Effector memory CD4-positive, alpha-beta T cell (primary cell): ENCODE results near the gene MAST1.

Experiments
- DNase-seq, 3 donors: peaks; one replicate each; pipeline ENCODE4 v3.0.0-alpha.2; 2020
- H3K27ac ChIP-seq: 2 replicates; pipeline ENCODE4 v1.7.0; 2013; ENCODE audit warnings: mild to moderate bottlenecking, low read length, moderate library complexity; ENCODE audit not compliant: insufficient read depth, poor library complexity, severe bottlenecking
- H3K27me3 ChIP-seq: replicated peaks from 2 replicates; pipeline ENCODE4 v1.7.0; 2013; ENCODE audit warnings: mild to moderate bottlenecking, low read length; ENCODE audit not compliant: insufficient read depth, control insufficient read depth, poor library complexity, severe bottlenecking
- H3K36me3 ChIP-seq: 2 replicates; pipeline ENCODE4 v1.7.0; 2013; ENCODE audit warnings: mild to moderate bottlenecking, low read length, moderate library complexity; ENCODE audit not compliant: control insufficient read depth, insufficient read depth
- H3K4me1 ChIP-seq: 2 replicates; pipeline ENCODE4 v1.7.0; 2013; ENCODE audit warnings: low read length, mild to moderate bottlenecking; ENCODE audit not compliant: control insufficient read depth, insufficient read depth, poor library complexity, severe bottlenecking
- H3K4me3 ChIP-seq: 2 replicates; pipeline ENCODE4 v1.7.0; 2013; ENCODE audit warnings: low read length, low read depth, mild to moderate bottlenecking; ENCODE audit not compliant: insufficient read depth, poor library complexity, severe bottlenecking
- H3K9me3 ChIP-seq: 2 replicates; pipeline ENCODE4 v1.7.0; 2013; ENCODE audit warnings: mild to moderate bottlenecking, low read length, moderate library complexity; ENCODE audit not compliant: control insufficient read depth

MAST1 gene

DNA sequence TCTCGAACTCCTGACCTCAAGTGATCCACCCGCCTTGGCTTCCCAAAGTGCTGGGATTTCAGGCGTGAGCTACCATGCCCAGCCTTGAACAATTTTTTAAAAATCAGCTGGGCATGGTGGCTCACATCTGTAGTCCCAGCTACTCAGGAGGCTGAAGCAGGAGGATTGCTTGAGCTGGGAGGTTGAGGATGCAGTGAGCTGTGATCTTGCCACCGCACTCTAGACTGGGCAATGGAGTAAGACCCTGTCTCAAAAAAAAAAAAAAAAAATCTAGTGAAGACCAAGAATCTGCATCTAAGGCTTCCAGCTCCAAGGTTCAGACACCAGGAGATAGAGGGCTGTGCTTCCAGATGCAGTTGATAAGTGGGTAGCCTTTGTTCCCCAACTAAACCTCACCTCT is 25.8 kb downstream of the MAST1 start:
- DNase-seq = no peak
- no peak overlapping the region for H3K4me3 ChIP-seq
- H3K9me3 ChIP-seq = no peaks in the 10 kb centered on the region
- H3K4me1 ChIP-seq = peaks cover 11% of the 10 kb centered on the region
- H3K36me3 ChIP-seq = no peaks in the 10 kb centered on the region
- H3K27me3 ChIP-seq = no peaks in the 10 kb centered on the region
- no peak overlapping the region for H3K27ac ChIP-seq

DNA sequence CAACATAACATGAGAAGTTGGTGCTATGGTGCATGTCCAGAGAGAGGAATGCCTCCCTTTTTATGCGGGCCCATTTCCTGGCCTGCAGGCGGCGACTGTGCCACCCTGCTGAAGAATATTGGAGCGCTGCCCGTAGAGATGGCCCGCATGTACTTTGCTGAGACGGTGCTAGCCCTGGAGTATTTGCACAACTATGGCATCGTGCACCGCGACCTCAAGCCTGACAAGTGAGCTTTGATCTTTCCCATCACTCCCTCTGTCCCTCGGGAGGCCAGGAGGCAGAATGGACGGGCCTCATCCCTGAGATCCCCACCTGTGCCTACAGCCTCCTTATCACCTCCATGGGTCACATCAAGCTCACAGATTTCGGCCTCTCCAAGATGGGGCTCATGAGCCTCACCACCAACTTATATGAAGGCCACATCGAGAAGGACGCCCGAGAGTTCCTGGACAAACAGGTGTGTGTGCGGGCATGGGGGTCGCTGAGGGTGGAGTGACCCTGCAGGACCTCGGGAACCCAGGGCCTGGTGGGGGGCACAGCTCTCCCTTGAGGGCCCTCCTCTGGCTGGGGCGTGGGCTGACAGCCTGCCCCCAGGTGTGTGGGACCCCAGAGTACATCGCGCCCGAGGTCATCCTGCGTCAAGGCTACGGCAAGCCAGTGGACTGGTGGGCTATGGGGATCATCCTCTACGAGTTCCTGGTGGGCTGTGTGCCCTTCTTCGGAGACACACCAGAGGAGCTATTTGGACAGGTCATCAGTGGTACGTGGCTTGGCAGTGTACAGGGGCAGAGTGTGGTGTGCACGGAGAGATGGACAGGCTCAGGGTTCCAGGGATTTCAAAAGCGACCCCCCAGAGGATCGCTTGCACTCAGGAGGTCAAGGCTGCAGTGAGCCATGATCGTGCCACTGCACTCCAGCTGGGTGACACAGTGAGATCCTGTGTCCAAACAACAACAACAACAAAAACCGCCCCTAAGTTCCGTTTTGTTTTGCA is 26.7 kb downstream of the MAST1 start:
- H3K27ac ChIP-seq = no peak overlapping the region
- no peak for DNase-seq
- H3K4me3 ChIP-seq = no peak overlapping the region
- H3K36me3 ChIP-seq = no peaks in the 10 kb centered on the region
- H3K27me3 ChIP-seq = no peaks in the 10 kb centered on the region
- no peaks in the 10 kb centered on the region for H3K9me3 ChIP-seq
- H3K4me1 ChIP-seq = peaks cover 11% of the 10 kb centered on the region

DNA sequence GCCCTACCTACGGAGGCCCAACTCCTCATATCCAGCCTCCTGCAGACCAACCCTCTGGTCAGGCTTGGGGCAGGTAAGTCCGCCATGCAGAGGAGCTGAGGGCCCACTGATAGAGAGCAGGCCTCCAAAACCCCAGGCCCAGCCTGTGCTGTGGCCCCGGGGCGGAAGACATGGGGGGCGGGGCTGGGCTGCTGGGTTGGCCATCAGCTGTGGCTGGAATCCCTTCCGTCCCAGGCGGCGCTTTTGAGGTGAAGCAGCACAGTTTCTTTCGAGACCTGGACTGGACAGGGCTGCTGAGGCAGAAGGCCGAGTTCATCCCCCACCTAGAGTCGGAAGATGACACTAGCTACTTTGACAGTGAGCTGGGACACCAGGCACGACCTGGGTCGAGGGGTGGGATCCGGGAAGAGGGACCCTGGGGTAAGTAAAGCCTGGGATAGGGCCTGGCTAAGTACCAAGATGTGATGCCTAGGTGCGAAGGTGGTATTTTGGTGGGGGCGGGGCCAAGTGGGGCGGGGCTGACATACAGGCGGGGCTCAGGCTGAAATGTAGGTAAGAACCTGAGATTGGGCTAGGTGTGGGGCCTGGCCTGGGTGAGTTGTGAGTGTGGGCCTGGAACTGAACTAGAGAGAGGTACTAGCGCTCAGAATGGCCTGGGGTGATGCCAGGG is 27.6 kb downstream of the MAST1 start:
- Histone ChIP-seq H3K4me3 (no peak overlapping the region), H3K4me1 (peaks cover 11% of the 10 kb centered on the region), H3K27me3 (no peaks in the 10 kb centered on the region), H3K36me3 (no peaks in the 10 kb centered on the region), H3K27ac (no peak overlapping the region), H3K9me3 (no peaks in the 10 kb centered on the region)
- no peak for DNase-seq

DNA sequence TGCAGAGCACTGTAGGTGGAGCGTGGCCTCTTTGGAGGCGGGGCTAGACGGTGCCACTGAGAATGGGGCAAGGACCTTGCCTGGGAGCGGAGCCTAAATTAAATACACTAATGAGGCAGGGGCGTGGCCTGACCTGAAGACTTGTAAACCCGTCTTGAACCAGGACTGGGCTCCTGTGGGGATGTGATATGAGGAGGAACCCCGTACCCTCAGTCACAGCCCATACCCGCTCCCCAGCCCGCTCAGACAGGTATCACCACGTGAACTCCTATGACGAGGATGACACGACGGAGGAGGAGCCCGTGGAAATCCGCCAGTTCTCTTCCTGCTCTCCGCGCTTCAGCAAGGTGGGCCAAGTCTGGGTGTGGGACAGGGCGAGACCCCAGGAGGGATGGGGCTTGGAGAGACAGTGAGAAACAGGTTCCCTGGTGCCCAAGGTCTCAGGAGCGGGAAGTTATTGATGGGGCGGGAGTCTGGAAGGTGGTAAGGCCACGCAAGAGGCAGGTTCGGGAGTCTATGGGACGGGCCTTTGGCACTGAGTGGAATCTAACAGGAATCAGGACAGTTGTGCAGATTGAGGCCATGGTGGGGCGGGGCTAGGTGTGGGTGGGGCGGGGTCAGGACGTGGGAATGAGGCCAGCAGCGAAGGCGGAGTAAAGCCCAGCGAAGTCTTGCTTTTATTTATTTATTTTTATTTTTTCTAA is 28.3 kb downstream of the MAST1 start:
- H3K36me3 ChIP-seq = no peaks in the 10 kb centered on the region
- no peaks in the 10 kb centered on the region for H3K27me3 ChIP-seq
- DNase-seq = no peak
- H3K4me1 ChIP-seq = peaks cover 11% of the 10 kb centered on the region
- H3K27ac ChIP-seq = no peak overlapping the region
- H3K9me3 ChIP-seq = no peaks in the 10 kb centered on the region
- H3K4me3 ChIP-seq = no peak overlapping the region

DNA sequence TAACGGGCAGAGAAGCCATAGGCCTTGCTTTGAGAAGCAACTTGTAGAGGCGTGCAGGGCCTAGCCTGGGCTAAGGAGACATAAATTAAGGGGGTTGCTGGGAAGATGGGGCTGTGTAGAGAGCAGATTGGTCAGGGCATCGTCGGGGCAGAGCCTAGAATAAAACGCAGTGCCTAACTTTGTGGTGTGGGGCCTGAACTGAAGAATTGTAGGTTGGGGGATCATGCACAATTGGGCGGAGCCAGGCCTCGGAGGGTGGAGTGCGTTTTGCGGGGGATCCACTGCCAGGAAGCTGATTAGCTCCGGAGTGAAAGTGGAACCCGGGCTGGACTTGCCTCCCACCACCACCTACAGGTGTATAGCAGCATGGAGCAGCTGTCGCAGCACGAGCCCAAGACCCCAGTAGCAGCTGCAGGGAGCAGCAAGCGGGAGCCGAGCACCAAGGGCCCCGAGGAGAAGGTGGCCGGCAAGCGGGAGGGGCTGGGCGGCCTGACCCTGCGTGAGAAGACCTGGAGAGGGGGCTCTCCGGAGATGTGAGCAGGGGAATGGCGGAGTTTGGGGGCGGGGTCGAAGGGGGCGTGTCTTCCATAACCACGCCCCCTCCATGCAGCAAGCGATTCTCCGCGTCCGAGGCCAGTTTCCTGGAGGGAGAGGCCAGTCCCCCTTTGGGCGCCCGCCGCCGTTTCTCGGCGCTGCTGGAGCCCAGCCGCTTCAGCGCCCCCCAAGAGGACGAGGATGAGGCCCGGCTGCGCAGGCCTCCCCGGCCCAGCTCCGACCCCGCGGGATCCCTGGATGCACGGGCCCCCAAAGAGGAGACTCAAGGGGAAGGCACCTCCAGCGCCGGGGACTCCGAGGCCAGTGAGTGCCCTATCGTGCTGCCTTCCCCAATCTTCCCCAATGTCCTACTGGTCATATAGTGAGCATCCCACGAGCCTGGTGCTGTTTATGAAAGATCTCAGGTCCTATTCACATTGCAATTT is 29.1 kb downstream of the MAST1 start:
- H3K36me3 ChIP-seq = no peaks in the 10 kb centered on the region
- peak overlapping the region; percentile 54 for H3K4me3 ChIP-seq
- no peaks in the 10 kb centered on the region for H3K9me3 ChIP-seq
- H3K27ac ChIP-seq = no peak overlapping the region
- peak in 1 of 3 donors; percentile 51 for DNase-seq
- no peaks in the 10 kb centered on the region for H3K27me3 ChIP-seq
- H3K4me1 ChIP-seq = peaks cover 11% of the 10 kb centered on the region

DNA sequence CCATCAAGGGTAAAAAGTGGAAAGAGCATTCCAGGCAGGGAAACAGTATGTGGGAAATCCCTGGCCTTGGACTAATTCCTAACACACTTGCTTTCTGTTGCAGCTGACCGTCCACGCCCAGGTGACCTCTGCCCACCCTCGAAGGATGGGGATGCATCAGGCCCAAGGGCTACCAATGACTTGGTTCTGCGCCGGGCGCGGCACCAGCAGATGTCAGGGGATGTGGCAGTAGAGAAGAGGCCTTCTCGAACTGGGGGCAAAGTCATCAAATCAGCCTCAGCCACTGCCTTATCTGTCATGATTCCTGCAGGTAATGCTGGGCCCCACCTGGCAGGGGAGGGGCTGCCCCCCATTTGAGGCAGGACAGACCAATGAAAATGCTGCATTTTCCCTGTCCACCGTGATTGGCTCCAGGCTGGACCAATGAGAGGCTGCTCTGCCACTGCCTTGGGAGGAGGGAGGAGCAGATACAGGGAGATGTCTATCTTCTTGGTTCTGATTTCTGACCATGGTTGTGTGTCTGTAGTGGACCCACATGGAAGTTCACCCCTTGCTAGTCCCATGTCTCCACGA is 30.3 kb downstream of the MAST1 start:
- no peak overlapping the region for H3K4me3 ChIP-seq
- no peaks in the 10 kb centered on the region for H3K9me3 ChIP-seq
- H3K4me1 ChIP-seq = peaks cover 11% of the 10 kb centered on the region
- H3K27me3 ChIP-seq = no peaks in the 10 kb centered on the region
- no peaks in the 10 kb centered on the region for H3K36me3 ChIP-seq
- no peak overlapping the region for H3K27ac ChIP-seq
- no peak for DNase-seq

DNA sequence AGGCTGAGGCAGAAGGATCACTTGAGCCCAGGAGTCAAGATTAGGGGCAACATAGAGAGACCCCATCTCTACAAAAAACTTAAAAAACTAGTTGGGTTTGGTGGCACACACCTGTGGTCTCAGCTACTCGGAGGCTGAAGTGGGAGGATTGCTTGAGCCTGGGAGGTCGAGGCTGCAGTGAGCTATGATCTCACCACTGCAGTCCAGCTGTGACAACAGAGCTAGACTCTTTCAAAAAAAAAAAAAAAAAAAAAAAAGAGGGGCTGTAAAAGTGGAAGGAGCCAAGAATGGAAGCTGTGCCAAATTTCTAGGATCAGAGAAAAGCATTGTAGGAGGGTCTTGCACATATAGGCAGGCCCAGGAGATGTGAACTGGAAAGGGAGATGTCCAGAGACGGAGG is 33.4 kb downstream of the MAST1 start:
- Histone ChIP-seq H3K4me3 (no peak overlapping the region), H3K9me3 (no peaks in the 10 kb centered on the region), H3K4me1 (peaks cover 11% of the 10 kb centered on the region), H3K27me3 (no peaks in the 10 kb centered on the region), H3K27ac (no peak overlapping the region), H3K36me3 (peaks cover 21% of the 10 kb centered on the region)
- no peak for DNase-seq

DNA sequence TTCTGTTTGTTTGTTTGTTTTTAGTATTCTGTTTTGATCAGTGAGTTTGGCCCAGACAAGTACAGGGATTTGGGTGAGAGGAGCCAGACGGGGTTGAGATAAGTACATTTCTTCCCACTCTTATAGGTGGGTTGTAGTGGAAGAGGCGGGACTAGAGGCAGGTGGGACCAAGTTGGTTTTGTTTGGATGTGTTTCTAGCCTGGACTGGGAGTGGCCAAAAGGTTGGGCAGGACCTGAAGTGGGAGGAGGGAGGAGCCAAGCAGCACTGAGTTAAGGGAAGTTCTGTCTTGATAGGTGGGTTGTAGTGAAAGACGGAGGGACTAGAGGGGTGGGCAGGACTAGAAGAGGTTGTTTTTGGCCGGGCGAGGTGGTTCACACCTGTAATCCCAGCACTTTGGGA is 33.9 kb downstream of the MAST1 start:
- Histone ChIP-seq H3K4me3 (no peak overlapping the region), H3K36me3 (peaks cover 23% of the 10 kb centered on the region), H3K27me3 (no peaks in the 10 kb centered on the region), H3K9me3 (no peaks in the 10 kb centered on the region), H3K4me1 (peaks cover 8% of the 10 kb centered on the region), H3K27ac (no peak overlapping the region)
- no peak for DNase-seq
